GM12864 (cell line): ENCODE results near the gene CCDC9B.

Source experiments
- DNase-seq: peaks from one replicate; pipeline ENCODE4 v3.0.0-alpha.2; 2011; ENCODE audit warnings: low read depth
- H3K4me3 ChIP-seq: 2 replicates; pipeline ENCODE4 v1.5.1; 2011; ENCODE audit warnings: mild to moderate bottlenecking, low read depth, low read length, control low read depth
- CTCF ChIP-seq: IDR thresholded peaks from 2 replicates; pipeline ENCODE4 v1.5.1; 2011; ENCODE audit warnings: low read depth, mild to moderate bottlenecking, moderate library complexity, low read length, control low read depth, inconsistent platforms; ENCODE audit errors: missing control alignments

CCDC9B gene

GRCh38 chr15:40296561-40297230, 44.0 kb downstream of the CCDC9B start:
- DNase-seq = no peak
- H3K4me3 ChIP-seq = no peak overlapping the region
- TF ChIP-seq CTCF = no peak

GRCh38 chr15:40295877-40296560, 44.7 kb downstream of the CCDC9B start:
- TF ChIP-seq CTCF = no peak
- no peak overlapping the region for H3K4me3 ChIP-seq
- DNase-seq = no peak

- no peak overlapping the region for H3K4me3 ChIP-seq
- DNase-seq = no peak
- TF ChIP-seq CTCF = no peak
Measured at GRCh38 chr15:40295297-40295696, 45.4 kb downstream of the CCDC9B start.

- TF ChIP-seq CTCF = no peak
- no peak for DNase-seq
- no peak overlapping the region for H3K4me3 ChIP-seq
Measured at GRCh38 chr15:40293905-40294895, 46.5 kb downstream of the CCDC9B start.

DNA sequence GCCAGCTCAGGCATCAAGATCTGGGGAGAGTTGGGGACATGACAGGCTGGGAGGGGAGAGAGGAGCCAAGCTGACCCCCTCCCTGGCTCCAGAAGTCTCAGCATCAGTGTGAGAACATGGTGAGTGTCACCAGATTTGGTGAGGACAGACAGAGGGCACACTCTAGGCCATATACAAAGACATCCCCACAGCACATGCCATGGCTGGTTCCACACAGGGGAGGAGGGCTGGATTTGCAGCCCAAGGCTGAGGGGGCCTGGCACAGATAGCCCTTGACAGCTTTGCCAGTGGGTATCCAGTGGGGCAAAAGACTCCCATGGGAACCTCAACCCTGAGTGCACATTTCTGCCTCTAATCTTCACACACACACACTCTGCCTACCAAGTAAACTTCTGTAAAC, 47.7 kb downstream of the CCDC9B start:
- DNase-seq = no peak

GRCh38 chr15:40292246-40292645, 48.5 kb downstream of the CCDC9B start:
- no peak for DNase-seq
- TF ChIP-seq CTCF = no peak
- H3K4me3 ChIP-seq = no peak overlapping the region

More for the DNA sequence above, 47.7 kb downstream of the CCDC9B start:
- no peak overlapping the region for H3K4me3 ChIP-seq
- TF ChIP-seq CTCF = no peak
